ENCODE measurements around the gene MAPK7.
A peak's percentile ranks its signal among the peaks of the same experiment; 100 is the strongest.

The MAPK7 gene

GRCh38 chr17:19378416-19379360 is at the start of gene MAPK7:
TSS of gene MAPK7 (plus strand) at chr17:19378498. CDS start at chr17:19378901, 403 bp downstream.
- no peak for DNase-seq (ENCODE audit: low read depth, low spot score)

- DNase-seq (ENCODE audit: low read depth, low spot score) = no peak
Observed at GRCh38 chr17:19329136-19329535, 49.2 kb upstream of the MAPK7 start.

GRCh38 chr17:19329839-19330238 is 48.5 kb upstream of the MAPK7 start:
- DNase-seq (ENCODE audit: low read depth, low spot score) = no peak

GRCh38 chr17:19330271-19330670 is 48.0 kb upstream of the MAPK7 start:
- no peak for DNase-seq (ENCODE audit: low read depth, low spot score)

- DNase-seq (ENCODE audit: low read depth, low spot score) = no peak
Observed at GRCh38 chr17:19331134-19331533, 47.2 kb upstream of the MAPK7 start.

- DNase-seq (ENCODE audit: low read depth, low spot score) = no peak
Observed at GRCh38 chr17:19331543-19332245, 46.6 kb upstream of the MAPK7 start.

GRCh38 chr17:19332371-19333131 is 45.7 kb upstream of the MAPK7 start:
- DNase-seq (ENCODE audit: low read depth, low spot score) = no peak

GRCh38 chr17:19333132-19333440 is 45.2 kb upstream of the MAPK7 start:
- no peak for DNase-seq (ENCODE audit: low read depth, low spot score)

- DNase-seq (ENCODE audit: low read depth, low spot score) = no peak
Observed at GRCh38 chr17:19333736-19334290, 44.5 kb upstream of the MAPK7 start.

- DNase-seq (ENCODE audit: low read depth, low spot score) = no peak
Observed at GRCh38 chr17:19334331-19334730, 44.0 kb upstream of the MAPK7 start.

GRCh38 chr17:19335951-19336631 is 42.2 kb upstream of the MAPK7 start:
- DNase-seq (ENCODE audit: low read depth, low spot score) = no peak

- DNase-seq (ENCODE audit: low read depth, low spot score) = no peak
Observed at GRCh38 chr17:19336938-19337711, 41.2 kb upstream of the MAPK7 start.

GRCh38 chr17:19337712-19338023 is 40.6 kb upstream of the MAPK7 start:
- no peak for DNase-seq (ENCODE audit: low read depth, low spot score)

GRCh38 chr17:19338031-19338990 is 40.0 kb upstream of the MAPK7 start:
- DNase-seq (ENCODE audit: low read depth, low spot score) = peak; percentile 12

- no peak for DNase-seq (ENCODE audit: low read depth, low spot score)
Observed at GRCh38 chr17:19339341-19339815, 38.9 kb upstream of the MAPK7 start.

GRCh38 chr17:19341211-19341631 is 37.1 kb upstream of the MAPK7 start:
- no peak for DNase-seq (ENCODE audit: low read depth, low spot score)

- DNase-seq (ENCODE audit: low read depth, low spot score) = no peak
Observed at GRCh38 chr17:19341641-19342610, 36.4 kb upstream of the MAPK7 start.

GRCh38 chr17:19342611-19343255 is 35.6 kb upstream of the MAPK7 start:
- no peak for DNase-seq (ENCODE audit: low read depth, low spot score)

All from activated naive CD8-positive, alpha-beta T cell treated with anti-CD3 and anti-CD28 coated beads, Interleukin-2, amount 50 U/mL, for 16 hours (primary cell).